Measurements from ENCODE around the gene RXRA. TPM values are rescaled to one million over a fixed set of nuclear protein-coding genes. Genes with fewer than 3 reads are reported as not detected.

The RXRA gene
- total RNA-seq, 1 donor from 2014 or later: 83.3 TPM

GRCh38 chr9:134339183-134339806 lies 13.0 kb downstream of the RXRA start:
- no peak for TF ChIP-seq CTCF (IDR thresholded peaks at IDR 0.05; ENCODE audit: unreplicated experiment)
- no peak for DNase-seq (ENCODE audit: low spot score)
- H3K4me1 Mint-ChIP-seq (ENCODE audit: unreplicated experiment): peaks cover 35% of the 10 kb centered on the region
- no peak overlapping the region for H3K4me3 Mint-ChIP-seq (ENCODE audit: unreplicated experiment)
- no peak overlapping the region for H3K27ac Mint-ChIP-seq (ENCODE audit: unreplicated experiment)
- H3K9me3 Mint-ChIP-seq (ENCODE audit: unreplicated experiment): no peaks in the 10 kb centered on the region
- H3K36me3 Mint-ChIP-seq (ENCODE audit: low read depth, unreplicated experiment): peaks cover 9% of the 10 kb centered on the region
- H3K27me3 Mint-ChIP-seq (ENCODE audit: unreplicated experiment): peaks cover 21% of the 10 kb centered on the region

GRCh38 chr9:134340475-134341160 lies 14.4 kb downstream of the RXRA start:
- DNase-seq (ENCODE audit: low spot score): peak; percentile 57
- Mint-ChIP-seq H3K36me3 (ENCODE audit: low read depth, unreplicated experiment) (peaks cover 9% of the 10 kb centered on the region), H3K27ac (ENCODE audit: unreplicated experiment) (no peak overlapping the region), H3K27me3 (ENCODE audit: unreplicated experiment) (peaks cover 19% of the 10 kb centered on the region), H3K4me3 (ENCODE audit: unreplicated experiment) (no peak overlapping the region), H3K9me3 (ENCODE audit: unreplicated experiment) (no peaks in the 10 kb centered on the region), H3K4me1 (ENCODE audit: unreplicated experiment) (peaks cover 36% of the 10 kb centered on the region)
- no peak for TF ChIP-seq CTCF (IDR thresholded peaks at IDR 0.05; ENCODE audit: unreplicated experiment)

GRCh38 chr9:134341306-134341705 lies 15.1 kb downstream of the RXRA start:
- H3K9me3 Mint-ChIP-seq (ENCODE audit: unreplicated experiment): no peaks in the 10 kb centered on the region
- H3K4me1 Mint-ChIP-seq (ENCODE audit: unreplicated experiment): peaks cover 36% of the 10 kb centered on the region
- peaks cover 9% of the 10 kb centered on the region for H3K36me3 Mint-ChIP-seq (ENCODE audit: low read depth, unreplicated experiment)
- H3K27me3 Mint-ChIP-seq (ENCODE audit: unreplicated experiment): peaks cover 19% of the 10 kb centered on the region
- H3K4me3 Mint-ChIP-seq (ENCODE audit: unreplicated experiment): no peak overlapping the region
- no peak for DNase-seq (ENCODE audit: low spot score)
- TF ChIP-seq CTCF (IDR thresholded peaks at IDR 0.05; ENCODE audit: unreplicated experiment): no peak
- H3K27ac Mint-ChIP-seq (ENCODE audit: unreplicated experiment): peak overlapping the region; percentile 77

- Mint-ChIP-seq H3K27me3 (ENCODE audit: unreplicated experiment) (peaks cover 16% of the 10 kb centered on the region), H3K36me3 (ENCODE audit: low read depth, unreplicated experiment) (peaks cover 9% of the 10 kb centered on the region), H3K27ac (ENCODE audit: unreplicated experiment) (peak overlapping the region; percentile 77), H3K9me3 (ENCODE audit: unreplicated experiment) (no peaks in the 10 kb centered on the region), H3K4me1 (ENCODE audit: unreplicated experiment) (peaks cover 33% of the 10 kb centered on the region), H3K4me3 (ENCODE audit: unreplicated experiment) (no peak overlapping the region)
- no peak for DNase-seq (ENCODE audit: low spot score)
- no peak for TF ChIP-seq CTCF (IDR thresholded peaks at IDR 0.05; ENCODE audit: unreplicated experiment)
Measured at GRCh38 chr9:134341929-134342745, 15.9 kb downstream of the RXRA start.
